GM18873 (cell line): ENCODE results near the gene LUC7L3.

Experiments
- ATAC-seq: cut with Tn5 transposase; IDR thresholded peaks from one replicate; pipeline ENCODE4 v1.9.1; 2021; ENCODE audit warnings: mild to moderate bottlenecking, moderate library complexity, moderate number of reproducible peaks; ENCODE audit not compliant: unreplicated experiment, low FRiP score

Gene LUC7L3

DNA sequence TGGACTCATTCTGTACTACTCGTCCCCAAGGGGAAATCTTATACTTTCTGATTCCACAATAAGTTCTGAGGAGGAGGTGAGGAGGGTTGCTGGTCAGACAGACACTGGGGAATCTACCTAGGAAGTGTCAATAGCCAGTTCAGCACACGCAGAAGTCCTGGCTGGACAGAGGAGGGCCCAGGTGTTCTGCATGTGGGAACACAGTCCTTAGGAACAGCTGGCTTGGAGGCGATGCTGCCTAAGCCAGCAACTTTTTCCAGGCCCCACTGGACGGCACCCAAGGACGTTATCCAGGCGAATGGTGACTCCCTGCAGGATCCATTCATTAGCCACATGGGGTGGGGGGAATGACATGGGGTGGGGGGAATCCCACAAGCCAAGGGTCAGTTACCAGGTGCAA is 86.1 kb downstream of the LUC7L3 start:
- ATAC-seq = no peak
